Natural killer cell (primary cell): Measurements from ENCODE around the gene MYO15A. TPM values are rescaled to one million over a fixed set of nuclear protein-coding genes. Genes with fewer than 3 reads are reported as not detected.

Experiments used
- ATAC-seq, 3 donors: fragments of 150-1000 bp in 2 of 3; fragments of 200-7000 bp in 1 of 3; cut with Tn5 transposase; 1 replicate in 1 of 3; 2 replicates in 2 of 3; pipeline ENCODE4 v1.10.0; 2021; ENCODE audit warnings: mild to moderate bottlenecking in 2 of 3, moderate library complexity in 2 of 3
- DNase-seq, 2 donors: peaks; one replicate each; pipeline versions ENCODE4 v3.0.0 to v3.0.0-alpha.2; 2013 to 2021; ENCODE audit warnings: mixed read lengths in 1 of 2
- H3K27ac ChIP-seq: one replicate; pipeline ENCODE4 v1.5.1; 2013; ENCODE audit warnings: mild to moderate bottlenecking, low read length
- H3K27me3 ChIP-seq: one replicate; pipeline ENCODE4 v1.6.1; 2013; ENCODE audit warnings: low read length; ENCODE audit not compliant: control insufficient read depth, insufficient read depth
- H3K36me3 ChIP-seq: one replicate; pipeline ENCODE4 v1.6.1; 2013; ENCODE audit warnings: low read length; ENCODE audit not compliant: control insufficient read depth, insufficient read depth
- H3K4me1 ChIP-seq: one replicate; pipeline ENCODE4 v1.6.1; 2013; ENCODE audit warnings: low read length; ENCODE audit not compliant: control insufficient read depth, insufficient read depth
- H3K4me3 ChIP-seq: one replicate; pipeline ENCODE4 v1.5.1; 2013; ENCODE audit warnings: low read length
- H3K9me3 ChIP-seq: one replicate; pipeline ENCODE4 v1.6.1; 2013; ENCODE audit warnings: low read length; ENCODE audit not compliant: control insufficient read depth, insufficient read depth
- H3K27ac Mint-ChIP-seq, 2 donors: one replicate each; pipeline ENCODE4 v1.8.0; 2022; ENCODE audit warnings: mild to moderate bottlenecking in 2 of 2, mixed read lengths in 2 of 2, moderate library complexity in 1 of 2
- H3K27me3 Mint-ChIP-seq, 2 donors: one replicate each; pipeline ENCODE4 v1.8.0; 2022; ENCODE audit warnings: low read depth in 2 of 2, mixed read lengths in 2 of 2
- H3K36me3 Mint-ChIP-seq: one replicate; pipeline ENCODE4 v1.8.0; 2022; ENCODE audit warnings: mixed read lengths
- H3K4me1 Mint-ChIP-seq, 2 donors: one replicate each; pipeline ENCODE4 v1.8.0; 2022; ENCODE audit warnings: mixed read lengths in 2 of 2
- H3K4me3 Mint-ChIP-seq: one replicate; pipeline ENCODE4 v1.8.0; 2022; ENCODE audit warnings: mild to moderate bottlenecking, moderate library complexity, mixed read lengths
- H3K9me3 Mint-ChIP-seq, 2 donors: one replicate each; pipeline ENCODE4 v1.8.0; 2022; ENCODE audit warnings: mixed read lengths in 2 of 2
- CTCF ChIP-seq: fragments of 200-600 bp; IDR thresholded peaks from one replicate; pipeline ENCODE4 v1.8.0; 2022; ENCODE audit warnings: antibody characterized with exemption
- WGBS: methylation state at CpG from one replicate; pipeline ENCODE4 v1.1.7; 2013; ENCODE audit warnings: missing lambda C conversion rate; ENCODE audit not compliant: insufficient coverage; 5-methylcytosine and 5-hydroxymethylcytosine counted together
- intact Hi-C: fragments of 100-400 bp; cut with micrococcal nuclease; formaldehyde crosslinking; loops from one replicate; pipeline ENCODE4 v1.14.2; 2022
- total RNA-seq, 4 donors: library from RNA; stranded (reverse); fragments of 120-200 nt in 1 of 4; gene quantifications; one replicate each; pipeline versions ENCODE4 v1.2.3 to v1.2.4, GENCODE V29; 2013 to 2022

MYO15A gene
- total RNA-seq, 3 donors from 2014 or later (not counting 1 experiment from before 2014, with no cell fraction given): 1.6 to 2.0 (median 1.8) TPM

GRCh38 chr17:18115517-18115916, 7.0 kb downstream of the MYO15A start:
- H3K27ac Mint-ChIP-seq: no peak overlapping the region
- H3K9me3 Mint-ChIP-seq: no peaks in the 10 kb centered on the region
- intact Hi-C loops: no loop called here
- peaks cover 6% of the 10 kb centered on the region for H3K9me3 ChIP-seq
- H3K4me3 Mint-ChIP-seq: no peak overlapping the region
- H3K27ac ChIP-seq: no peak overlapping the region
- no peak for DNase-seq
- no peak for TF ChIP-seq CTCF
- ATAC-seq: no peak
- H3K27me3 Mint-ChIP-seq: peaks cover 0 to 3% of the 10 kb centered on the region in 2 donors
- no peaks in the 10 kb centered on the region for H3K4me1 ChIP-seq
- H3K27me3 ChIP-seq: no peaks in the 10 kb centered on the region
- WGBS: 78% methylated on average over 7 of the region's 7 CpGs
- peaks cover 0 to 5% of the 10 kb centered on the region in 2 donors for H3K4me1 Mint-ChIP-seq
- H3K36me3 Mint-ChIP-seq: no peaks in the 10 kb centered on the region
- no peak overlapping the region for H3K4me3 ChIP-seq
- H3K36me3 ChIP-seq: no peaks in the 10 kb centered on the region

- Histone ChIP-seq H3K27ac (no peak overlapping the region), H3K4me3 (no peak overlapping the region), H3K36me3 (no peaks in the 10 kb centered on the region), H3K4me1 (no peaks in the 10 kb centered on the region), H3K9me3 (peaks cover 6% of the 10 kb centered on the region), H3K27me3 (no peaks in the 10 kb centered on the region)
- intact Hi-C loops: no loop called here
- no peak for DNase-seq
- Mint-ChIP-seq H3K36me3 (no peaks in the 10 kb centered on the region), H3K9me3 (no peaks in the 10 kb centered on the region), H3K4me3 (no peak overlapping the region), H3K27ac (no peak overlapping the region), H3K27me3 (peaks cover 0 to 3% of the 10 kb centered on the region in 2 donors), H3K4me1 (peaks cover 0 to 5% of the 10 kb centered on the region in 2 donors)
- no peak for ATAC-seq
- WGBS: 90% methylated on average over 5 of the region's 5 CpGs
- TF ChIP-seq CTCF: no peak
These were observed 7.5 kb downstream of the MYO15A start for GRCh38 chr17:18116078-18116477.

GRCh38 chr17:18117533-18117932, 9.0 kb downstream of the MYO15A start:
- TF ChIP-seq CTCF: no peak
- H3K27me3 ChIP-seq: no peaks in the 10 kb centered on the region
- intact Hi-C loops: no loop called here
- H3K4me1 ChIP-seq: no peaks in the 10 kb centered on the region
- H3K27ac ChIP-seq: no peak overlapping the region
- Mint-ChIP-seq H3K27me3 (peaks cover 0 to 3% of the 10 kb centered on the region in 2 donors), H3K36me3 (no peaks in the 10 kb centered on the region), H3K9me3 (no peaks in the 10 kb centered on the region), H3K27ac (no peak overlapping the region), H3K4me1 (peaks cover 0 to 5% of the 10 kb centered on the region in 2 donors), H3K4me3 (no peak overlapping the region)
- no peak overlapping the region for H3K4me3 ChIP-seq
- peaks cover 6% of the 10 kb centered on the region for H3K9me3 ChIP-seq
- H3K36me3 ChIP-seq: no peaks in the 10 kb centered on the region
- ATAC-seq (no peak), DNase-seq (no peak)
- WGBS: 86% methylated on average over 1 of the region's 1 CpG
